Left ventricle myocardium superior (tissue), 1 donor: ENCODE results near the gene TMEM107. TPM values are rescaled to one million over a fixed set of nuclear protein-coding genes. Genes with fewer than 3 reads are reported as not detected.
"Not testable (repeated sequence)": the region's sequence is repeated elsewhere in the genome, so short reads cannot be mapped to it uniquely, and the experiment has no call there.

Source experiments
- ATAC-seq: fragments of 200-7000 bp; cut with Tn5 transposase; one replicate; pipeline ENCODE4 v1.9.1; 2020; ENCODE audit warnings: mild to moderate bottlenecking, moderate library complexity
- DNase-seq: peaks from one replicate; pipeline ENCODE4 v3.0.0-alpha.2; 2020
- intact Hi-C: fragments of 100-400 bp; cut with micrococcal nuclease; formaldehyde crosslinking; loops from one replicate; pipeline ENCODE4 v1.11.0; 2022
- total RNA-seq: library from RNA; stranded (reverse); fragmentation: NEBNext Ultra II Directional; extraction: Animal tissue kit (Norgen Biotek cat#: 25700); gene quantifications from one replicate; pipeline ENCODE4 v1.2.1, GENCODE V29; 2021
- donor health status: DM: no; HTN: yes; CAD: no; lungs with severe emphysema.

Gene TMEM107
- total RNA-seq, 1 donor from 2014 or later: 5.2 TPM

DNA sequence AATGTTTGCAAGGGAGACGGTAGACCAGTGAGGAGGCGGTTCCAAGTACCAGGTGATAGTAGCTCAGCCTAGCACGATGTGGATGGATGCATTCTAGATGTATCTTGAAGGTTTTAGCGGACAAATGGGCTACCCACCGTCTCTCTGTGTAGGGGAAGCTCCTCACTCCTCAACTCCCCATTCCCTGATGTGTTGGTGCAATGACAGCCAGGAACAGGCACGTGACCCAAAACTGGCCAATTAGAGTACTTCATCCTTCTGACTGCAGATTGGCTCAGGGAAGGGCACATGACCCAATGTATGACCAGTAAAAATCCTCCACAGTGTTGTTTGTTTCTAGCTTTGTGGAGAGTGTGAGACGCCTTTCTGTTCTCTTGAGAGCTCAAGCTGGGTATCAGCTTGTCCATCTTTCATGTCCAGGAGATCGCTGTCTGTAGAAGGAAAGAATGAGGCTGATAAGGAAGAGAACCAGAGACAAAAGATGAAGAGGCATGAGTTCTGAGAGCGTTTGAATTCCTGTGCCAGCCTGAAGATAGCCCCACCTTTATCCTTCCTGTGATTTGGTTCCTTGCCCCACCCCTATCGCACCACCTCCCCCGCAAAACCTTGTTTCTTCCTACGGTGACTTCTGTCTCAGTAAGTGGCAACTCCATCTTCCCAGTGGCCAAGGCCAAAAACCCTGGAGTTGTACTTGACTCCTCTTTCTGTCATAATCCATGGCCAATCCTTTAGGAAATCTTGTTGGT lies 16.1 kb upstream of the TMEM107 start:
- DNase-seq (peak; percentile 76), ATAC-seq (peak; percentile 54)
- intact Hi-C loops: no loop called here

DNA sequence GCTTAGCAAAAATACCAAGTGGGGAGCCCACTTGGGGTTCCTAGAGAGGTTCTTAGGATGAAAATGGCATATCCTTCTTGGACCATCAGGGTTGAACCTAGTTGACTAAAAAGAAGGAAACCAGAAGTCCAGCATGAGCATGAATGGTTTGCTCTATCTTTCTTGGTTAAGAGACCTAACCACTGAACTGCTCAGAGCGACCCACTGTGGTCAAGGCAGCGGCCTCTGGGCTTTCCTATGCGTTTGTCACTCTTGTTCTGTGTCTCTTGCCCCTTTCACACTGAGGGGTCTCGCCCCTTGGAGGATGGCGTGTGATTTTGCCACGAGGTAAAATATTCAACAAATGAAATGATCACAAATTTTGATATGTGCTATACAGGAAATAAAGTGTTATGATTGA lies 14.3 kb upstream of the TMEM107 start:
- ATAC-seq: no peak
- DNase-seq: no peak
- intact Hi-C loops: no loop called here

DNA sequence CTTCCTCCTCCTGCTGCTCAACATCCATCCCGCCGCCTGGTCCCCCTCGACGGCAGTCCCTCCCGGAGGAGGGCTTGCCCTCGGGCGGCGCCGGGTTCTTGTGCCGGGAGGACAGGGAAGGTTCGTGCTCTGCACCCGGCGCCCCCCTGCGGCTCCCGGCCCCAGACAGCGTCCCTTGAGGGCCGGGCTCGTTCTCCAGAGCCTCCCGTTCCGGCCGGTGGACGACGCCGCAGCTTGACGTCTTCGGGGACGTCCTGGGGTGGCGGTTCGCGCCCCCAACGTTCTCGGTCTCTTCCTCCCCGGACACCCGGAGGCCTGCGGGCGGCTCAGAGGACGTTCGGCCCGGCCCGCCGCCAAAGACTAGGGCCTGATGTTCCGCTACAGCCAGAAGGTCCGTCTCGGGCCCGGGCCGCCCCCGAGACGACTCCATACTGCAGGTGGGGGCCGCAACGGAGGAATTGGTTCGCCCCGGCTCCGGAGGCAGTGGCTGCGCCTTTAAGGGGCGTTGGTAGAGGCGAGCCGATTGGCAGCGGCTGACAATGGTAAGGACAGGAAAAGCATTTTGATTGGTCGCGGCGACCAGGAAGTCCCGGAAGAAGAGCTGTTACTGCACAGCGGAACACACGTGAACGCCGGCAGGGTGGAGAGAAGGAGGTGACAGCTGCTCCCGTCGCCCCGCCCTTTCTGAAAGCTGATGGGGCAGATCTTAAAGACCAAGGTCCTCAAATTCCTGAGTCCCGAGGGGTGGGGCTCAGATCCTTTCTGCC lies 13.7 kb upstream of the TMEM107 start, which contains the start of gene BORCS6:
Gene BORCS6, minus strand, starts transcription at position 470 of the 767 bp plus-strand sequence. Its CDS starts 40 bp downstream, at position 430.
- peak; percentile 71 for ATAC-seq
- peak; percentile 97 for DNase-seq
- intact Hi-C loops: no loop called here

DNA sequence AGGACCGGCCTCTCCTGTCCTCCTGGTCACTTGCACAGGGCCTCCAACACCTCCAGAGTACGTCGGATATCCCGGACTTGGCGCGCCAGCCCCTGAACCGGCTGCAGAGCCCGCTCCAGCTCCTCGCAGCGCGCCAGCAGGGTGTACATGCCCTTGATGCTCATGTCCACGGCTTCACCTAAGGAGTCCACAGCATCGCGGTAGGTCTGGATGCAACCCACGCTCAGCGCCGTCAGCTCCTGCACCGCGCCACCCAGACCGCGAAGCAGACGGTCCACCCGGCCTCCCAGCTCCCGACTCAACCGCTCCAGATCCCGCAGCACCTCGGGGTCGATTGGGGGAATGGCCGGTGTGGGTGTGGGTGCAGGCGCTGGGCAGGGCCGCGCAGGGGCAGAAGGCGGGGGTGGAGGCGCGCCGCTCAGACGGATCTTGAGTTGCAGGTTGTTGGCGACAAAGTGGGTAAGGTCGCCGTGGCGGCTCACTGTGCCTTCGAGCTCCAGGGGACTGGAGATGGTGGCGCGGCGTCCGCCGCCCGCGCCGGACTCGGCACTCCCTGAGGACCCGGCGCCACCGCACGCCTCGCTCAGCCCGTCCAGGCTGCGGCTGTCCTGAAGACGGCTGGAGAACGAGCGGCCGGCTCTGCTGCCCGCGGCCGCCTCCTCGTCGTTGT lies 13.0 kb upstream of the TMEM107 start:
- no peak for ATAC-seq
- intact Hi-C loops: no loop called here
- peak; percentile 57 for DNase-seq

DNA sequence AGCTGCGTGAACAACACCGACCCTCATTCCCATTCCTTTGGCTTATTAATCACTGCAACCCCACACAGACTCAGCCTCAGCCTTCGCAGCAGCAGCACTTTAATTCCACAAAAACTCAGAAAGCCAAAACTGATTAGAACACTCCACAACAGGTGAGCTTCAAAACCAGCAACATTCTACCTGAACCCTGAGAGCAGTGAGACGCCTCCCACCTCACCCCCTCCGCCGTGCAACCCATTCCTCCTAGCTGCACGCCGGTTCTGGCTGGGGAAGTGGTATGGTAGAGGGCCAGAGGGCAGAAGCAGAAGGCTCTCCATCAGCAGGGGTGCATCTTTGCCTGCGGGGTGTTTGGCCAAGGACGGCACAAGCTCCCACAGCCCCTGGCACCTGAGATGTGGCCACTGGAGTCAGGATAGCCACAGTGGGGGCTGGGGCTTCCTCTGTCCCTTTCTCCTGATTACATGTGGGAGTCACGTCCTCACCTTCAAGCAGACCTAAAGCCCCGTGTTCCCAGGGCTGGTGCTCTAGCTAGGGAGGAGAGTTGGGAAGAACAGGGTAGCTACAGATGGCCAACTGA lies 12.2 kb upstream of the TMEM107 start:
- DNase-seq (no peak), ATAC-seq (no peak)
- intact Hi-C loops: no loop called here

DNA sequence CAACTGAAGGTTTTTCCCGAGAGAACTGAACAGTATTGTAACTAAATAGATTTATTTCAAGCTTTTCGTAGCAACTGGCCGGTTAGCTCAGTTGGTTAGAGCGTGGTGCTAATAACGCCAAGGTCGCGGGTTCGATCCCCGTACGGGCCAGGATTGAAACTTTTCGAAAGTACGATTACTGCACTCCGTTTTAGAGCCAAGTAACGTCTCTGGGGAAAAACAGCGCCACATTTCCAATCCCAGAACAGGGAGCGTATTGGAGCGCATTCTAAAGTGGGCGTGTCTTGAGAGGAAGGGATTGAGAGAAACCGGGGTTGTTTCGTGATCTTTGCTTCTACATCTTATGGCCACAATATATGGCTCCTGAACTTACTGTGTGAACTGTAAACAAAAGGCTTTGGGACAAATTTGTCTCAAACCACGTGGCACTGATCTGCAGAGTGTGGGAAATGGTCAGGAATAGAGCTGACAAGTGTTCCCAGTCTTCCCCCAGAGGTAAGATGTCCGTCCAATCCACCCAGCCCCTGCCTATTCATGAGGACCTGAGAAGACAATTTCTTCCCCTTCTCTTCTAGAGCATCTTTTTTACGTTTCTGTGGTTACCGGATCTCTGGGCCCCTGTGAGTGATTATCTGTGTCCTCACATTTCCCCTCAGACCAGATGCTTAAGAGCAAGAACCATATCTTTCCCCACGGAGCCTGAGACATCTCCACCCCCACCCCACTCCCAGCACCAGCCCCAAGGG lies 11.5 kb upstream of the TMEM107 start:
- intact Hi-C loops: no loop called here
- ATAC-seq: peak; percentile 46
- peak; percentile 91 for DNase-seq

DNA sequence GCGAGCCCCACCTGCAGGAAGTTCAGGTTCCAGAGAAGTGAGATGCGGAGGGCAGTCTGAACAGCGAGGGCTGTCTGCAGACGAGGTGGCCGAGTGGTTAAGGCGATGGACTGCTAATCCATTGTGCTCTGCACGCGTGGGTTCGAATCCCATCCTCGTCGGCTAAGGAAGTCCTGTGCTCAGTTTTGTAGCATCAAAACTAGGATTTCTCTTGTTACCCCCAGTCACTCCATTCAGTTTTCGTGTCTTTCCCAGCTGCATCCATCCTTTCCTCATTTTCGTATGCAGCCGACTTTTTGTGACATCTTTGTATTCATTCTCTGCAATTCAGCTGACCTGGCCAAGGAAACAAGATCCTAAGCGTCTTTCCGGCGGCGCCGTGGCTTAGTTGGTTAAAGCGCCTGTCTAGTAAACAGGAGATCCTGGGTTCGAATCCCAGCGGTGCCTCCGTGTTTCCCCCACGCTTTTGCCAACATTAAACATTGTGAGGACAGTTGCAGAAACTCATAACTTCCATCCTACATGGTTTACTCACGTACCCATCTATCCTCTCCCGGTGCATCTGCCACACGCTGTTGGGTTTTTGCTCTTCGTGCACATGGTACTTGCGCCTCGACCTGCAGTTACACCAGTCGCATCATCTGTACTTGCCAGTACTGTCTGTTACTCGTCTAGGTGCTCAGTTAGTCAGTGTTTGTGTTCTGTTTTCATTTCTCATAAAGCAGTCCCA lies 10.8 kb upstream of the TMEM107 start:
- intact Hi-C loops: no loop called here
- peak; percentile 74 for ATAC-seq
- DNase-seq: peak; percentile 92

DNA sequence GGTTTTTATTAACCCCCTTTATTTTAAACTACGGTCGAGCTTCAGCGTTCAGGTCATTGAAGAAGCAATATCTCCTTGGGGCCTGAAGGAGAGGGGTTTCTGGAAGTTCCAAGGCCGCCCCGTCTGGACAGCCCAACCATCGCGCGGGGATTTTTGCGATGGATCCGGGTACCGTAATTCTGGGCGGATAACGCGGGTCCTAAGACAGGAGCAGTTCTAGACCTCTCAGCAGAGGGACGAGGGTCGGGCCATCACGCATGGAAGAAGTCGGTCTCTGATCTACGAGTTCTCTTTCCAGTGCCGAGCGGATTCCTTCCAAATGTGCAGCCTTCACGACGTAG lies 10.2 kb upstream of the TMEM107 start:
- ATAC-seq (no peak), DNase-seq (no peak)
- intact Hi-C loops: no loop called here

DNA sequence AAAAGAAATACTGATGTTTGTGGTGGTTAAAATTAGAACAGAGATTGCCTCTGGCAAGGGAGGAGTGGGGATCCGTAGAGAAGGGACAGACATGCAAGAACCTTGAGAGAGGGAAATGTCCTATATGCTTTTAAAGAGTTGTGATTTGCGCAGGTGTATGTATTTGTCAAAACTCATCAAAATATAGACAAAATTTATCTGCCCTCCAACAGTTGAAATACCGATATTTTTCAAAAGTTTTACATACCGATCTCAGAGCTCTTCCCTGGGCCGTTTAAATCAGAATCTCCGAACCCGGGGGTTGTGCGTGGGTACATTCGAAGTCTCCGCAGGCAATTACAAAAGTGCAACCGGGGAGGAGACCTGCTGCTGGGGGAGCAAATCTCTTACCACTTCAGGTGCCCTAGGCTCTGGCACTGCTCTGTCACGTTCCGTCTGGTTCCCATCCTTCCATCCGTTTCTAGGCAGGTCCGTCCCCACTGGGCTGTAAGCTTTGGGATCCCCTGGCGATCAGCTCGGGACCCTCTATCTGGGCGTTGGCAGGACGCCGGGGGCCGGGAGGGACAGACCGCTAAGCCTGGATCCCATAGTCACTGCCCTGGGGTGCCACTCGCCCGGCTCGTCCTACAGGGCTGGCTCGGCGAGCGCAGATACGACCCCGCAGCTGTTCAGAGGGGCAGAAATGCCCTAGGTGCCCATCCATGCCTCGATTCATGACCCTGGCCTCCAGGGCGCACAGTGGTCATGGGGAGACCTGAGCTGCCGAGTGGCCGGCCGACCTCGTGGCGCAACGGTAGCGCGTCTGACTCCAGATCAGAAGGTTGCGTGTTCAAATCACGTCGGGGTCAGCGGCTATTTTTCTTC lies 9.6 kb upstream of the TMEM107 start:
- ATAC-seq (peak; percentile 56), DNase-seq (peak; percentile 91)
- intact Hi-C loops: no loop called here

DNA sequence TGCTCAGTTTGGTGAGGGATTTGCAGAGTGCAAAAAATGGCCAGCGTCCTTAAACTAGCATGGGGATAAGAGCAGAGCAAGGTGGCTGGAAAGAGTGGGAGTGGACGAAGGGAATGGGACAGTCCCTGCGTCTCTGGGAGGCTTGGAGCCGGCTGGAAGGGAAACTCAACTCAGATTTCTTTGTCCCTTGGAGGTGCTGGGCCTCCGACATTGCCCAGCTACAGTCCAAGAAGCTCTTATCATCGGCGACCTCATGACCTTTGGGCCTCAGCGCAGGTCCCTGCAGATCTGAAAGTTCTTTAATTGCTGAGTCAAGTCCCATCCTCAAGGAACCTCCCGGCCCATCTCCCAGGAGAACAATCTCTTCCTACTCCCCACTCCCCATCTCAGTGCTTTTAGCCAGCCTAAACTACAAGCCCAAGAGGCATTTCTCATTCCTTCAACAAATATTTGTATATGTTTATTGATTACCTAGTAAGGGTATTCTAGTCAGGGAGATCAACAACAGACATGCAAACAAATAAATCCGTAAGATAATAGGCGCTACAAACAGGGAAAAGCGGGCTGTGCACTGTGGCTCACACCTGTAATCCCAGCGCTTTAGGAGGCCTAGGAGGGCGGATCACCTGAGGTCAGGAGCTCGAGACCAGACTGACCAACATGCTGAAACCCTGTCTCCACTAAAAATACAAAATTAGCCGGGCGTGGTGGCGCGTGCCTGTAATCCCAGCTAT lies 985 bp upstream of the TMEM107 start:
- ATAC-seq (no peak), DNase-seq (no peak)
- intact Hi-C loops: no loop called here

DNA sequence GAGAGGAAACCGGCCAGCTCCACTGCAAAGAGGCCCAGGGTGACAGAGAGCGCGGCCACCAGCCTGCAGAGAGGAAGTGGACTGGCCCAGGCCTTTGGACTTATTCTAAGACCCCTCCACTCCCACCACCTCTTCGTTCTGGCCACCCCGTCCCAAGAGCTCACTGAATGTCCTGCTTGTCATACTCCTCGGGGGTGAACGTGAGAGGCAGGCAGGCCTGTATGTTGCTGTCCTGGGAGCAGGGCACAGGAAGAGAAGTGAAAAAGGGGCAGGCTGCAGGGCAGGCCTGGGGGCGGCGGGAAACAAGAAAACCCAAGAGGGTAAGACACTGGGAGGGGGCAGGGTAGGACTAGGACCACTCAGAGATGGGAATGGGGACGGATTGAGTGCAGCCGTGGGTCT lies 384 bp downstream of the TMEM107 start:
- intact Hi-C loops: no loop called here
- peak; percentile 4 for ATAC-seq
- DNase-seq: no peak

DNA sequence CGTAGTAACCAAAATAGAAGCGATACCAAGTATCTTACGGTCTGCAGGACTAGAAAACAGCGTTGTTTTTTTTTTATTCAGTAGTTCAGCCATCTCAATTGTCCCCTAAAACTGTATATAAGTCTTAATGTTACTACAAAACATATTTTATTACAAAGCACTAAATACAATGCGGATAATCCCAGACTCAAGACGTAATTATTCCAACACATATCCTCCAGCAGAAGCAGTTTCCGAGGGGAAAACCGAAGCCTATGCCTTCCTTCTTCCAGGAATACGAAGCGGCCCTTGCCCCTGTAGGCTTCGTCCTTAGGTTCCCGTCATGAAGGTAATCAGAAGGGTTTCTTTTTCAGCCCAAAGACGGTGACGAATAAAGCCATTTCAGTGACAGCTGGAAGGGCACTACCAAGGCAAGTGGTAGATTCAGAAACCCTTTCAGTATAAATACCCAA lies 2.3 kb downstream of the TMEM107 start:
- DNase-seq (no peak), ATAC-seq (no peak)
- intact Hi-C loops: no loop called here

DNA sequence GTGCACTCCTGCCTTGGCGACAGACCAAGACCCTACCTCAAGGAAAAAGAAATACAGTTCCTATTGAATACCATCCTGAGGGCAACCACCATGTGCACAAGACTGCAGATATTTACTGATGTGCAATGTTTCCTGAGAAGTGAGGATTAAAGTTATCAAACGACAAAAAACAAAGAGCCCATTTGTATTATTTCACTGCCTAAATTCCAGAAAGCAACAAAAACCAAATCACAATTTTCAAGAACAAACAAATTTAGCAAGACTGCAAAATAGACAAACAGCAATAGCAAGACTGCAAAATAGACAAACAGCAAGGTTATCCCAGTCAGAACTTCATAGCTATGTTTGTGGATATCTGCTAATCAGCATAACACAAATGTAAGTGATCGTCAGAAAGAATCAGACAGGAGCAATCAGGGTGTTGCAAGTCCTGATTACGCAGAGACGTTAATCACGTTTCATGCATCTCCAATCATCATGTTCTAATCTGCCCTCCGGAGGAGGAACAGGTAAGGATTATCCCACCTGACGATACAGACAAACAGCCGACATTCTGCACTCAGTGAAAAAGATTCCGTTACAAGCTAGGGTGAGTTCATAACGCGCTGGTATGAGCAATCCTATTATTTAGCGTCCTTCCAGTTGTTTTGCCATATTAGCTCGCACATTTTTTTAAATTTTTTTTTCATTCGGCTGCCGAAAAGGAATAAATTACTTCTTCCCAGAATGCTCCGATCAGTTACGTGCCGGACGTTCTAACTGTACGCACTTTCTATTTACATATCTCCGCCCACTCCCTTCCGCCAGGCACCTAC lies 2.9 kb downstream of the TMEM107 start:
- ATAC-seq: peak; percentile 88
- peak; percentile 72 for DNase-seq
- intact Hi-C loops: no loop called here

DNA sequence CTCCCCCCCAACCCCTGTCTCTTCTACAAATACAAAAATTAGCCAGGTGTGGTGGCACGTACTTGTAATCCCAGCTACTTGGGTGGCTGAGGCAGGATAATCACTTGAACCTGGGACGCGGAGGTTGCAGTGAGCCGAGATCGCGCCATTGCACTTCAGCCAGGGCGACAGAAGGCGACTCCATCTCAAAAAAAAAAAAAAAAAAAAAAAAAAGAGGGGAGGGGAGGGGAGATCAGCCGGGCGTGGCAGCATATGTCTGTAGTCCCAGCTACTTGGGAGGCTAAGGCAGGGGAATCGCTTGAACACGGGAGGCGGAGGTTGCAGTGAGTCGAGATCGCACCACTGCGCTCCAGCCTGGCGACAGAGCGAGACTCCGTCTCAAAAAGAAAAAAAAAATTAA lies 6.0 kb downstream of the TMEM107 start:
- intact Hi-C loops, ATAC-seq, DNase-seq: not testable (repeated sequence)

DNA sequence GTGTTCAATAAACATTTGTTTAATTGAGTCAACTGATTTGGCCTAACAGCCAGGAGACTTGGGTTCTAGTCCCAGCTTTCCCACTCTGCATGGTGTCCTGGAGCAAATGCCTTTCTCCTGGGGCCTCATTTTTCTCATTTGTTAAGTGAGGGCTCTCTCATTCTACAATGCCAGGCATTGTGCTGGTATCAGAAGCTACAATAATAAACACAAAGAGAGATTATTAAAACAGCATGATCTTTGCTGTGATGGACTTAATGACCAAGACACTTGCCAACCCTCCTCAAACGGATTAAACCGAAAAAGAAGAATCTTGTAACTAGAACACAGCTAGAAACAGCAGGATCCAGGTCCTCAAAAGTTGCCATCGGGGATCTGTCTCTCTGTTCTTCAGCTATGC lies 8.7 kb downstream of the TMEM107 start:
- intact Hi-C loops: no loop called here
- ATAC-seq: no peak
- no peak for DNase-seq

DNA sequence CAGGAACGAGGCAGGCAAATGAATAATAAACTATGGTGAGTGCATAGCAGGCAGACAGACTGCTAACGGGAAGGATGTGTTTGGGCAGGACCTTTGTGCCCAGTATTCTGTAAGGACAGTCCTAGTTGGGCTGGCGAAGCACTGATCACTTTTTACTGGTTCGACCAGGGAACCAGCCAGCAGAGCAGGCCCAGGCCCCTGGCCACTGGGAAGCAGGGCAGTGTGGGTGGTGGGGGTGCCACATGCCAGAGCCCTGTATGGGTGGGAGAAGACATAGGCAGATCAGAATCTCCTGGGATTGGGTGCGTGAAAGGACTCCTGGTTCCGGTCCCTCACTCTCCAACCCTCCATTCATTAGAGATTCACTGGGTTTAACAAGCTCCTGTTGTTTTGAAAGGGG lies 9.4 kb downstream of the TMEM107 start:
- ATAC-seq: no peak
- no peak for DNase-seq
- intact Hi-C loops: no loop called here
